Occipital lobe (tissue), 2 donors: ENCODE measurements around the gene STX18. TPM values are rescaled to one million over a fixed set of nuclear protein-coding genes. Genes with fewer than 3 reads are reported as not detected.
A peak's percentile ranks its signal among the peaks of the same experiment; 100 is the strongest.

Source experiments
- DNase-seq: peaks from one replicate; lab custom pipeline; 2025; lab: John Stamatoyannopoulos, UW
- total RNA-seq: library from RNA; depleted of rRNA; stranded (reverse); fragments of >200 nt; gene quantifications from one replicate; pipeline ENCODE4 v1.2.3, GENCODE V29; 2014

Gene STX18
- total RNA-seq, 1 donor from 2014 or later: 15.4 TPM

- DNase-seq: no peak
Observed at GRCh38 chr4:4406455-4407298, 135.2 kb downstream of the STX18 start.

GRCh38 chr4:4405358-4405962 is 136.4 kb downstream of the STX18 start:
- DNase-seq: no peak

DNA sequence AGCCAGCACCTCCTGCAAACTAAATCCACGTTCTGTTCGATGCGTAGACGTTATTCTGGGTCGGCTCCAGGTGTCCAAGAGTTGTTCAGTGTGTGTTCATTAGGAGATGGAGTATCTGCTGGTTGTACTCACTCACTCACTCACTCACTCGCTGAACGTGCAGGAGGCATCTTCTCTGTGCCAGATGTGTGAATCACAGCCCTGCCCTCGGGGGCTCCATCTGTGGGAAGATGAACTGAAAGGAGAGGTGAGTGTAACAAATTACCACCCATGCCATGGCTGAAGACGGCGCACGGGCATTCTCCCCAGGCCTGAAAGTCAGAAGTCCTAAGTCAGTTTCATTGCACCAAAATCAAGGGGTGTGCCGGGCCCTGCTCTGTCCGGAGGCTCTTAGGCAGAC is 138.9 kb downstream of the STX18 start:
- DNase-seq: no peak

DNA sequence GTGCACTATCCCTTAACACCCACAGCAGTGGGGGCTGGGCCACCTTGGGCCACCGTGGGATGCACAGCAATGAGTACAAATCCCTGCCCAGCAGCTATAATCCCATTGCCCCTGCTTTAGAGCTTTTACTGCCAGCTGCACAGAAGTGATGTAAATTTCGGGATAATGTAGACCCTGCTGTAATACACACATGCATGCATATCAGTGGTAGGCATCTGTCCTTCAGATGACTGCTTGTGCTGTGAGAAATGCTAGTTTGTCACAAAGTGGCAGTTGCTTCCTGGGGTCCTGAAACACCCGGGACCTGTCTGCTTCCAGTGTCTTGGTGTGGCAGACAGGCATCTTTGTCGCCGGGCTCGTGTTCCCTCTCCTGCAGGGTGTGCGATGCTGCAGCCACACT is 140.8 kb downstream of the STX18 start:
- DNase-seq: no peak

DNA sequence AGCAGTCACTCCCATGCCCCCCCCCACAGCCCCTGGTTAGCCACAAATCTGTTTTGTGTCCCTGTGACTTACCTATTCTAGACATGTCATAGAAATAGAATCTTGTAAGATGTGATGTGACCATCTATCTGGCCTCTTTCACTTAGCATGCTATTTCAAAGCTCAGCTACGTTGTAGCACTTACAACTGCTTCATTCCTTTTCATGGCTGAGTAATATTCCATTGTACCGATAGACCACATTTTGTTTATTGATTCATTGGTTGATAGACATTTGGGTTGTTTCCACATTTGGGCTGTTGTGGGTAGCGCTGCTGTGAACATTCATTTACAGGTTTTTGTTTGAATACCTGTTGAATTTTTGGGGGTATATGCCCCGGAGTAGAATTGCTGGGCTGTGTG is 143.4 kb downstream of the STX18 start:
- DNase-seq: no peak

- DNase-seq: no peak
Observed at GRCh38 chr4:4397441-4397819, 144.4 kb downstream of the STX18 start.

DNA sequence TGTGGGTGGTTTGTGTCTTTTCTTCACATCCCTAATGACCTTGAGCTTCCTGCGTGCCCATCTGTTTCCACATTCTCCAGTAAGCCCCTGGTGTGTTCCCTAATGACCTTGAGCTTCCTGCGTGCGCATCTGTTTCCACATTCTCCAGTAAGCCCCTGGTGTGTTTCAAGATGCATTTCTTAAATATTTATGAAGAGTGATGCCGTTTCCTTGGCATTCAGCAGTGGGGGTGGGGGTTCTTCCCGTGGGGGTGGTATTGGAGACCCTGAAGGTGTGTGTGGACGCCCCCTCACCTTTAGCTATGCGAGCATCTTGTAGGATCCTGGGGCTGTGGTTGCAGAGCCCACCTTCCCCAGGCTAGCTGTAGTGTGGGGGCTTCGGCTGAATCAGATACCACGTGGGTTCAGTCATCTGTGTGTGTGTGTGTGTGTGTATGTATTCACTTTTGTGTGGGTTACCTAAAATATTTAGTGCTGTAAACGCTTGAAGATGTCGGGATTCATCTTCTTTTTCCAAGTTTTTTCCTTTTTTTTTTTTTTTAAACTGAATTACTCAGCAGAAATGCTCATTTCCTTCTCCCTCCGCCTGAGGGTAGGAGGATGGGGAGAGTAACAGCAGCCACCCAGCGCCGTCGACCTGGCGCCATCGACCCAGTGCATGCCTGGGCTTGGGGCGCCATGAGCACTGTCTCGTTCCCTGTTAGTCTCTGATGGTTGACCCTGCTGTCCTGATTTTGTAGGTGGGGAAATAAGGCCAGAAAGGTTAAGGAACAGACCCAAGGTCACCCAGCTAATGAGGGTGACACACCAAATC is 145.0 kb downstream of the STX18 start:
- DNase-seq: no peak

DNA sequence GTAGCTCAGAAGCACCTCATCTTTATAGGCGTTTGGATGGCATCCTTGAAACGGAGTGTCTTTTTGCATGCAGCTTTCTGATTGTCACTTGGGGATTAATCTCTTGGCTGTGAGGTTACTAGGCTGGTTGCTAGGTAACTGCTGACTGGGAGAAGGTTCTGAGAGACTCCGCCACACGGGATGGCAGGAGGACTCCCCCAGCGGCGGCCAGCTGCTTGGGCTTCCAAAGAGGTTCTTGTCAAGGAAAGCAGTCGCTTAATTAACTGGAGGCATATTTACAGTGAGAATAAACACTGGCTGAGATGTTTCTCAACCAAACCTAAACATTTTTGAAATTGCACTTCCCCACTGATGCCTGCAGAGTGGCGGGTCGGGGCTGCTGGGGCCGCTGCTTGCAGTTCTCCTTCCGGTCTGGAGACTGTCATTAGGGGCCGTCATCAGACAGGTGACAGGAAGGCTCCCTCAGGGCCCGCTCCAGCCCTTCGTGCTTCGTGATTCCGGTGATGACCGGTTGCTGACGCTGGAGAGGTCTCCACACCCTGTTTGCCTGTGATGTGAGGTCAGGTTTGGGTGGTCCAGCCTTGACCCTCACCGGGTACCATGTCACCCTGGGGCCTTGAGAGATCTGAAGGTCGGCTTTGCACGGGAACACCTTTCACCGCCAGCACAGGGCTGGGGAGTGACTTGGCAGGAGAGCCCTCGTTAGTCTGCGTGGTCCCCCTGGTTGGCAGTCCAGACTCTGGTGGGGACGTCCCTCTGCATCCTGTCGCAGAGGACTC is 145.8 kb downstream of the STX18 start:
- peak; percentile 61 for DNase-seq

DNA sequence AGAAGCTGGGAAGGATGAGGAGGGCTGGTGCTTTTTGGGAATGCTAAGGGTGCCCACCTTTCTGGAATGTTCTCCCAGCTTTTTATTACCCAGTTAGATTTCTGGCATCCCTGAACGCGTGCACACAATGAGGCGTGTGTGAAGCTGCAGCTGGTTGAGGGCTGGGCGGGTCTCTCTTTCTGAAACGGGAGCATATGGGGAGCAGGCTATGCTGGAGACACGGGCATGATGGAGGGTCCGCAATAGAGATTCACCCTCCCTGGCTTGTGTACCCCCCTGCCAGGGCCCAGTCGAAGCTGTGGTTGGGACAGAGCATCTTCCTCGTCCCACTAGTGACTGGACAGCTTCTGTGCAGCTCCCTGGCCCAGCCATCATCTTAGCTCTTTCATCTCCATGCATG is 146.5 kb downstream of the STX18 start:
- DNase-seq: no peak

GRCh38 chr4:4394644-4395043 is 147.2 kb downstream of the STX18 start:
- no peak for DNase-seq

DNA sequence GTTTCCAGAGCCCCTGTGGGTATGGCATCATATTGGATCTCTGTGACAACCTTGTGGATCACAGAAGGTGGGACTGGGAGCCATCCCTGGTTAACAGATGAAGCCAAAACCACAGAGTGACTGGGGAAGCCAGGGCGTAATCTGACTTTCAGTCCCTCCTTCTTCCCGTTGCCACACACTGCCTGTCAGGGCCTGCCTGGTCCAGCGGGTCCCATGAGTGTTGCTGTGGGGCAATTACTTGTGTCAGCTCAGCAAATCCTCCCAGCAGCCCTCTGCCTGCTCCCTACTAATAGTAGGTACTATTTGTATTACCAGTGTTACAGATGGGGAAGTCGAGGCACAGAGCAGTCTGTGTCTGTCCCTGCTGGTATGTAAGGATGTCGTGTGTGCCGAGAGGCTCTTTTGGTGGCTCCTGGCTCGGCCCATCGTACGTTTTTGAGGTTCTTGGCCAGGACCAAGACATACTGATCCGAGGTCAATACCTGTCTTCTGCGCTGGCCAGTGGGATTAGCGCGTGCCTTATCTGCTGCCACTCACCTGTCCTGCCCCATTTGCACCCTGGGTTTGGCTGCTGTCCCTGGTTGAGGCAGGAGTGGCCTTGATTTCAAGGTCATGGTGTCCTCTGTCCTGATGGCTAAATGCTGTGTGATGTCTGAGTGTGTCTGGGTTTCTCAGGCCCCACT is 149.2 kb downstream of the STX18 start:
- no peak for DNase-seq

DNA sequence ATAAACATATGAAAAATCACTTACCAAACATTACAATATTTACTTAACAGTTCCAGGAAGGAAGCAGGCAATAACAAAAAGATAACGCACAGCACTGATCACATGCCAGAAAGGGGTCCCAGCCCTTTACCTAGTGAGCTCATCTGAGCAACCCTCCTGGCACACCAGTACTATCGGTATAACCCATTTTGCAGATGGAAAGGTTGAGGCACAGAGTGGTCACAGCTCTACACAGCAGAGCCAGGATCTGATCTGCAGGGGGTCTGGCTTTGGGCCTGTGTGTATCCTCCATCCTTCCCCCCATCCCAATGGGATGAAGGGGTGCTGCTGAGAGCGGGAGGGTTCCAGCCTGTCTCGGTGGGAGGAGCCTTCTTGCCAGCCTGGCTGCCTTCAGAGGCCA is 150.0 kb downstream of the STX18 start:
- DNase-seq: no peak

DNA sequence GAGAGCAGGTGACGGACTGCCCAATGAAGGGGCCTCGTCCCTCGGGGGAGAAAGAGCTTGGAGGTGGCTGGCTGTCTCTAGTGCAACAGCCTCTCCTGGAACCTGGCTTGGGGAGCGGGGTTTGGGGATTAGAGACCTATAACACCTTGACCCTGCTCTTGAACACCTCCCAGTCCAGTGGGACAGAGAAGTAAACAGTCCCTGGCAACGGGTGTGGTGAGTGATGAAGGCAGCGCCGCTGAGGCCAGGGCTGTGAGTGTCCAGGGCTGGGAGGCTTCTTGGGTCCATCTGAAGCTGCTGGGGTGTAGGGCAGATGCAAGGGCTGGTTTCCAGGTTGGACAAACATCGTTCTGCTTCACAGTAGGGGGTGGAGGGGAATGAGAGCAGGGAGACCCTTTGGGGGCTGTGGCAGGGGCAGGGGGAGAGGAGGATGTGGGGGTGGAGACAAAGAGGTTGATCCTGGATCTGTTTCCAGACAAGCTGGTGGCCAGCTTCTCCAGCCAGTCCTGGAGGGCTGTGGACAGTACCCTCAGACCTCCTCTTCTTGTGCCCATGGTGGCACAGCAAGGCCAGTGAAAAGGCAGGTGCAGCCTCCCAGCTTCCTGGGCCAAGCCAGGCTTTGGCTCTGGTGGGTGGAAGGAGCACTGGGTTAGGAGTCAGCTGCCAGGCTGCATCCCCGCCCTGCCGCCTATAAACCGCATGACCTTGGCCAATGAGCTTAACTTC is 151.2 kb downstream of the STX18 start:
- no peak for DNase-seq

- no peak for DNase-seq
Observed at GRCh38 chr4:4390046-4390445, 151.8 kb downstream of the STX18 start.

- no peak for DNase-seq
Observed at GRCh38 chr4:4388836-4389575, 152.8 kb downstream of the STX18 start.

- no peak for DNase-seq
Observed at GRCh38 chr4:4388311-4388790, 153.5 kb downstream of the STX18 start.

- DNase-seq: no peak
Observed at GRCh38 chr4:4387531-4388310, 154.1 kb downstream of the STX18 start.

GRCh38 chr4:4386736-4387392 is 155.0 kb downstream of the STX18 start, which contains the start of gene NSG1:
Gene NSG1, plus strand, starts transcription at chr4:4387102. Its CDS starts 528 bp downstream, at chr4:4387630.
- peak; percentile 58 for DNase-seq
